Superior temporal gyrus (tissue), 1 donor: ENCODE measurements around the gene PLA2G3.
"Not testable (repeated sequence)": the region's sequence is repeated elsewhere in the genome, so short reads cannot be mapped to it uniquely, and the experiment has no call there.

Source experiments
- DNase-seq: peaks from one replicate; pipeline ENCODE4 v3.0.0-alpha.2; 2016; ENCODE audit errors: extremely low spot score

The PLA2G3 gene

GRCh38 chr22:31122532-31123291 is 17.6 kb downstream of the PLA2G3 start, which contains the start of gene INPP5J:
Gene INPP5J (plus strand): TSS chr22:31122966. CDS start chr22:31123015, 49 bp downstream.
- peak; percentile 63 for DNase-seq

- DNase-seq = no peak
Observed at GRCh38 chr22:31122196-31122531, 18.1 kb downstream of the PLA2G3 start.

- no peak for DNase-seq
Observed at GRCh38 chr22:31121403-31121802, 18.9 kb downstream of the PLA2G3 start.

- no peak for DNase-seq
Observed at GRCh38 chr22:31120642-31121041, 19.7 kb downstream of the PLA2G3 start.

- DNase-seq = no peak
Observed at GRCh38 chr22:31120230-31120629, 20.1 kb downstream of the PLA2G3 start.

GRCh38 chr22:31119026-31119717 is 21.1 kb downstream of the PLA2G3 start:
- DNase-seq = no peak

GRCh38 chr22:31118046-31118820 is 22.1 kb downstream of the PLA2G3 start:
- DNase-seq = no peak

GRCh38 chr22:31112547-31113091 is 27.7 kb downstream of the PLA2G3 start:
- not testable (repeated sequence) for DNase-seq

GRCh38 chr22:31107894-31108218 is 32.5 kb downstream of the PLA2G3 start:
- no peak for DNase-seq

- DNase-seq = peak; percentile 90
Observed at GRCh38 chr22:31107178-31107893, 33.0 kb downstream of the PLA2G3 start, which contains the start of gene SELENOM. Gene SELENOM (minus strand): TSS chr22:31107568. CDS start chr22:31107505, 63 bp downstream.

GRCh38 chr22:31106731-31107177 is 33.6 kb downstream of the PLA2G3 start:
- DNase-seq = no peak

GRCh38 chr22:31106001-31106571 is 34.2 kb downstream of the PLA2G3 start:
- DNase-seq = no peak

- DNase-seq = no peak
Observed at GRCh38 chr22:31105282-31105929, 34.9 kb downstream of the PLA2G3 start.

- DNase-seq = no peak
Observed at GRCh38 chr22:31104869-31105268, 35.4 kb downstream of the PLA2G3 start.

- no peak for DNase-seq
Observed at GRCh38 chr22:31103899-31104694, 36.2 kb downstream of the PLA2G3 start.

- DNase-seq = no peak
Observed at GRCh38 chr22:31103111-31103510, 37.2 kb downstream of the PLA2G3 start.

GRCh38 chr22:31102441-31103081 is 37.7 kb downstream of the PLA2G3 start:
- no peak for DNase-seq

GRCh38 chr22:31100762-31101525 is 39.4 kb downstream of the PLA2G3 start:
- DNase-seq = no peak
